ENCODE results near the gene EPHA6.

EPHA6 gene

DNA sequence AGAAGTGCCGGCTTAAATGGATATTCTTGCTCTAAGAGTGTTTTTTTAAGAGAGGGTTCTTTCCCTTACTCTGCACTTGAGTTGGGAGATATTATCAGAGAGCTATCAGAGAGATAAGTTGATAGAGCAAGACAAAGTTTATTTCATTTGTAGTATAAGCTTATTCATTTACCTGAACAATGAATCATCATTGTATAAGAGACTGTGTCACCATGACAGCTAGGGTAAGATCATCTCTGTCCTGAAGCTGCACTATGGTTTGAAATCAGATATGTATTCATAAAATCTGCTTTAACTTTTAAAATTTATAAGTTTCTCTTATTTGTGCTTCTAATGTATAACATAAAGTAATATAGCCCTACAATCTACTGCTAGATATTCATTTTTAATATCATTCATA lies 822.1 kb downstream of the EPHA6 start:
- no peak for DNase-seq (ENCODE audit: low read depth in 2 of 2)

DNA sequence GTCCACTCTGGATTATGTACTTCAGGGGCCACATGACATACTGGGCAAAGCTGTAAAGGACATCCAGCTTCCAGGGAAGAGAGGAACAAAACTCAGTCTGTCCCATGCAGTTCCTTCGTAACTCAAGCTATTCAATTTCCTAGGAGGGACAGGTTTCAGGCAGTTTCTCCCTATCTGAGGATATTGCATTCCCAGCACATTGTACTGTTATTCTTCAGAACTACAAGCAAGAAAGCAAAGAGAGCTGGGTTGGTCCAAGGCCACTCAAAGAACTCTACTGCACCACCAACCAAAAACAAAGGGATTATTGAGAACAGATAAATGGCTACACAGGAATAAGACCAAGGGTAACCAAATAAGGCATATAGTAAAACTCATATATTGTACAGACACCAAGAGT lies 832.5 kb downstream of the EPHA6 start:
- DNase-seq (ENCODE audit: low read depth in 2 of 2) = no peak

DNA sequence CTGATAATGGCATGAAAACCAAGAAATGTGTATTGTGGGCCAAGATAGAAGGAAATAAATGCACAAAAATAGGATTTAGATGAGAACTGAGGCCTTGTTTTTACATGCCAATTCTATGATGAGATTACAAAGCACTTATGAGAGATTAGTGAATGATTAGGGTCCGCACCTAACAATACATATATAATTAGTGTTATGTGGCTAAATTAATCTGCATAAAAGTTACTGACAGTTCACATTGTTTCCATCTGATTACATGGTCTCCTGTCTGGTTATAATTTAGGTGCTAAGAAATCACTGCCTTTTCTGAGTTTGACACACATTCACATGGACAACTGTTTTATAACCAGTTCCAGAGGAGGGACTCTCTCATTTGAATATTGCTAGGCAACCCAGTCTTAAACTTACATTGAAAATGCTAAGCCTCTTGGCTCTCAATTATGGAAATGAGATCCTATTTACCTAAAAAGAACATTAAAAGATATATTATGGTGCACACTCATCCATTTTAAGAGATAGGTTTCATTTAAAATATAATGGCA lies 833.1 kb downstream of the EPHA6 start:
- DNase-seq (ENCODE audit: low read depth in 2 of 2) = no peak

DNA sequence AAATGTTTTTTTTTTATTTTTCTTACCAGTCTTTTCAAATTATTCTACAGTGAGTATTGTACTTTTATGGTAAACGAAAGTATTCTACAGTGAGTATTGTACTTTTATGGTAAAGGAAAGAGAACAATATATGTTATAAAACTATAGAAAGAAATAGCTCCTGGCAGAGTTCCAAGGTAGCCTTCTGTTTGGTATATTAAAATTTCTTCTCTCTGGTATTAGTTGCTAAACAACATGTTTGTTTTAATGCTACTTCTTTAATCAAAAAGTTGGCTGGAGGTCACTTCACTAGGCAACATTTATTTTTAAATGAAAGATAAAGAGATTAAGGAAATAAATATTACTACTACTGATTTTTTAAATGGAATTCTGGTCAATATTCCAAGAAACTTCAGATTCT lies 841.6 kb downstream of the EPHA6 start:
- no peak for DNase-seq (ENCODE audit: low read depth in 2 of 2)

DNA sequence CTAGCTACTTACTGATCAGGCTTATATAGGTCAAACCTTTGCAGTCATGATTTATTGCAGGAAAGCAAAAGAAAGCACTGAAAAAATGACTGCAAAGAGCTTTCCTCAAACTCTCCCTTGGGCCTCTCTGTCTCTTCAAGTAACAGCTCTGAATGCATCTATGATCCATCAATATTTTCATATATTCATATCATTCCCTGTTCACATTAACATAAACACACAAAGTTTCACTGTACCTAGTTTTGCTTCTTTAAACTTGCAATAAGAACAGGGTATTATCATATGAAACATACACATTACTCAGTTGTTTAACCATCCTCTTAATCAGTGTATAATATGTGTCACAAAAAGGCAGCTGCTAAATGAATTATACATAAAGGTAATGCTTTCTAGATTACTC lies 842.2 kb downstream of the EPHA6 start:
- no peak for DNase-seq (ENCODE audit: low read depth in 2 of 2)

DNA sequence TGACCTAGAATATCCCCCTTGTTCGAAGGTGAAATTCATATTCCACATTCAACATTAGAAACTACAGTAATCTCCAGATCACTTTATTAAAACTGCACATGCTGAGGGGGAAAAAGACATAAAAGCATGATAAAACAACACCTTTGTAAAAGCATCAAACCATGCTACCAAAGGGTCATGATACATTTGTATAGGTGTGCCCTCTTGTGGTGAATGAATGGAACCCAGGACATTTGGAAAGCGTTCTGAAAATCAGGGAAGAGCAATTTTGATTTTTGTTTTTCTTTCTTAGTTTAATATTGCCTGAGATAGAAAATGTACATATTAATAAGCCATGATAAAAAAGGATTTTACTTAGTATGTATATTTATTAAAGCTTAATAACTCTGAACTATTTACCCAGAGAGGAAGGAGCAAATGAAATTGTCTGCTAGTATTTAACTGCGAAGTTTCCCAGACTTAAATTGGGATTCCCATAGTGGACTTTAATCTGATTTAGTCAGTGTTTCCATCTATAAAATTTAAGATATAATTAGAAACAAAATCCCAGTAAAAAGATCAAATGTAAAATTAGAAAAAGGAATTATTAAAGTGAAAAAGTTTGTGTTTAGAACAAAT lies 844.4 kb downstream of the EPHA6 start:
- no peak for DNase-seq (ENCODE audit: low read depth in 2 of 2)

DNA sequence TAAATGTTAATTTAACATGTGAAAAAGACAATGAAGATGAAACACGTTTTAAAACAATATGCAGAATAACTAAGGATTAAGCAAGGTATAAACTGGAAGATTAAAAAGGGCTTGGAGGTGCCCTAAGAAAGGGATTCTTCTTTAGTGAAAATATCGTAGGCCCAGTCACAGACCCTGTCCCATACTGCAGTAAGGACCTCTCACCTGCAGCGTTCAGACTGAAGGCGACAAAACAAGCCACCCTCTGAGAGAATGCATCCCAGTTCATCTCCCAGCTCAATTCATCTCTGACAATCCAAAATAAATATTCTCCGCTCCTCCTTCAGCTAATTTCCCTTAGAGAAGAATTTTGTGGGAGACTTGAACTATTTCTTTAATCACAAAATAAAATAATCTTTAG lies 847.9 kb downstream of the EPHA6 start:
- DNase-seq (ENCODE audit: low read depth in 2 of 2) = no peak

DNA sequence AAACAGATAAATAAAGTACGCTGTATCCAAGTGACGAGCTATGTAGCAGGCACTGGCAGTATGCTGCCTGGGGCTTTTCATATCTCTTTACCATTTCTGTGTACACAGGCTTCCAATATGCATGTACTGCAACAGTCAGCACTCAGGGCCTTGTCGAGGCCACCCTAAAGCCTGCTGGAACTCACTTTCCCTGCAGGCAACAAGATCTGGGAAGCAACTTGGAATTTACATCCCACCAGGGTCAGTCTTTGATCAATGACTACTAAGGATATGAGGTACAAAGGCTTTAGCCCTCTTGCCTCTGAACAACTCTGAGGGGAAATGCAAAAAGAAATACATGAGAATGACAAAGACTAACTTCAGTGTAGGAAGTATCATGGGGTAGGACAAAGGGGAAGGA lies 848.4 kb downstream of the EPHA6 start:
- no peak for DNase-seq (ENCODE audit: low read depth in 2 of 2)

DNA sequence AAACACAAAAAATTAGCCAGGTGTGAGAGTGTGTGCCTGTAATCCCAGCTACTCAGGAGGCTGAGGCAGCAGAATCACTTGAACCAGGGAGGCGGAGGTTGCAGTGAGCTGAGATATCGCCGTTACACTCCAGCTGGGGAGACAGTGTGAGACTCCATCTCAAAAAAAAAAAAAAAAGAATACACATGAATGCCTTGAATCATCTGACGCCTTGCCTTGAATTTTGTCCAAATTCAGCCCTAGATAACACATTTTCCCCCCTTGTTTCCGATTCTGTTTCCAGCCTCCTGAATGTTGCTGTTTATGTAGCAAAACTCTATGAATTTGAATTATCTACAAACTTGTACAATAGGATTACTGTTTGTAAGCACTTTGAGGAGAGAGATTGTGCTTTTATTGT lies 851.5 kb downstream of the EPHA6 start:
- no peak for DNase-seq (ENCODE audit: low read depth in 2 of 2)

DNA sequence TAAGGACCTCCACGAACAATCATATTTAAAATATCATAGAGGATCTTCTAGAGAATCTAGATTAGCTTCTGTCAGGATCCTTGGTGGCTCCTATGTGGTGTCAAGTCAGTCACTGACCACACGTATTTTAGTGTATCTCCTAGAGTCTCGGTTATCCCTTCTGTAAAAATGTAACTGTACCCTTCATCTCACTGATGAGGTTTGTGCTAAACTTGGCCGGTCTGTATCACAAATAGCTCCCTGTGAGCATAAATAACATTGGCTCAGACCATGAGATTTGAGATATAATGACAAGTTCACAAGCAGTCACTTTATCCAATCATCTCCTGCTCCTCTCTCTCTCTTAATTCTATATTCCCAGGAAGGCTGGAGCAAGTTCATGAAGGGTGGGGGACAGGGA lies 856.6 kb downstream of the EPHA6 start:
- DNase-seq (ENCODE audit: low read depth in 2 of 2) = no peak

DNA sequence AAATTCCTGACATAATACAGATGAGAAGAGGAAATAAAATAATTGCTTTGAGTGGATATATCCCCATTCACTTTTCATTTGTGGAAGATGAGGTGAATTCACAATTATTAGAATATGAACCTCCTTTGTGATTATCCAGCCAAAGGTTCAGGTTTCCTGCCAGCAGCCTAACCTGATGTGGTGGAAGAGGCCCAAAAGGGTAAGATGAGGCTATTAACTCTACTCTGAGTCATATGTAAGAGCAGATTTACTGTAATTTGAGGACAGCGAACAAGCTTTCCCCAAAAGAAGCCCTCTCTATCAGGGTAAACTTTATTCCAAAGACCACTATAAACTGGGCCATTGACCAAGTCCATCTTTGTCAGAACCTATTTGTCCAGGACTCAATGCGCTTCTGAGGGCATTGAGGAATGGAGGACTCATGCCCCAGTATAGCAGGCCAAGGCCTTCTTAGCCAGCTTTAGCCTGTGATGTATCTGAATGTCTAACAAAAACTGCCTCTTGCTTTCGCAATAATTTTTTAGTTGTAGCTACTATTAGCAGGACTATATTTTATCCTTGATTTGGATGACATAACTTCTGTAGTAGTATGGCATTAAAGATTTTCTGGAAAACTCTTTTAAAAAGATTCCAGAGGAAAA lies 859.1 kb downstream of the EPHA6 start:
- DNase-seq (ENCODE audit: low read depth in 2 of 2) = no peak

DNA sequence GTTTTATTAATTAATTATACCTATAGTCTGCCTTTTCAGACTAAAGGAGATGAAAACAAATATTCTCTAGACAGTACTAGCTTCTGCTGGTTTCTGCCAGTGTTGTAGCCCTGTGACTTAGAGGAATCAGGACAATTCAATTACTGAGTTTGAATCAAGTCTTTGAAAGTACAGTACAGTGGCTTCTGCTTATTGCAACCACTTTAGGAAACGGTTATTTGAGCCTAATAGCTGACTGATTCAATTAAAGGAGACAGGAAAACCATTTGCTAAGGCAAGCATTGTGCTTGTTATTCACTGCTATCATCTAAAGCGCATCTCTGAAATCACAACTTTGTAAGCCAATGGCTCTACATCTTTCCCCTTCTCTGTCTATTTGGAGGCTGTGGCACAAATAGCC lies 860.1 kb downstream of the EPHA6 start:
- no peak for DNase-seq (ENCODE audit: low read depth in 2 of 2)

DNA sequence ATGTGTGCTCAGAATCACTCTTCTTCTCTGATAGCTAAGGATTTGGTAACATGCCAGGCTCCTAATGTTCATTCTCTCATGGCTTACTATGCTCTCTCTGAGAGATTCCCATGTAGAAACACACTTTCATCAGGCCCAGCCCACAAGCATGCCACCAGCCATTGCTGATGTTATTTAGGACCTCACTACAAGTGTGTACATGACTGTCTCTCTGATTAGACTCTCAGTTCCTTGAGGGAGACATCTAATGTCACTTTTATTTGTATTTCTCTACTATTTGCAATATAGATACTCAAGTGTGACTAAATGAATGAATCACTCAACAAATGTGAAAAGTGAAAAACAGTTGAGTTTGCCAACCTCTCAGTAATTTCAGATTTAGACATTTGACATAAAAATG lies 865.8 kb downstream of the EPHA6 start:
- no peak for DNase-seq (ENCODE audit: low read depth in 2 of 2)

DNA sequence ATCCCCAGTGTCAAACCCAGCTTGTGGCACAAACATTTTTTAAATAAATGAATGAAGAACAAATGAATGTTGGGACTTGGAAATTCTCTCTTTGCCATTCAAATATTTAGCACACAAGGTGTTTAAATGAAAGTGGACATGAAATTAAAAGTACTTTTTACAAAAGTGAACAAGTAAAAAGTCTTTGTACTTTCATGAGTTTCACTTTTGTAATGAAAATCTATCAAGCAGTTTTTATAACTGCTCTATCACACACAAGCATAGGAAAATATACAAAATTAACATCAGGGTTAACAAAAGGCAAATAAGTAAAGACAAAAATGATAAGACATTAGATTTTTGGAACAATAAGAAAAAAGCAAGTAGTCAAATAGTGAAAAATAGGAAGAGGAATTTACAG lies 866.3 kb downstream of the EPHA6 start:
- DNase-seq (ENCODE audit: low read depth in 2 of 2) = no peak

DNA sequence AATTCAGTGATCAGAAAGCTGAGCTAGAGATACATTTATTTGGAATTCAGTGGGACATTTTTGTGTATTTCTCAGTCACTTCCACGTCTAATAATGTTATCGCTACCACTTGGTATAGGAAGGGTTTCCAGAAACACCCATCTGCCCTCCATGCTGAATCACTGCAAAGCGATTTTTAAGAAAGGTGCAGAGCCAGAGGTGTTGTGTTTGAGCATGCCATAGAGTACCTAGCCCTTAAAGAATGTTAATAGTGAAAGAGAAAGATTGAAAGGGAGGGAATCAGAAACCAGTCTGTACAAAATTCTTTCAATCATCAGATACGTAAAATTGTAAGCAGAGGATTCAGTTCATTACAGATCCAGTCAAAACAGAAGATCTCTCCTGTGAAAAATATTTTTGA lies 870.1 kb downstream of the EPHA6 start:
- no peak for DNase-seq (ENCODE audit: low read depth in 2 of 2)

DNA sequence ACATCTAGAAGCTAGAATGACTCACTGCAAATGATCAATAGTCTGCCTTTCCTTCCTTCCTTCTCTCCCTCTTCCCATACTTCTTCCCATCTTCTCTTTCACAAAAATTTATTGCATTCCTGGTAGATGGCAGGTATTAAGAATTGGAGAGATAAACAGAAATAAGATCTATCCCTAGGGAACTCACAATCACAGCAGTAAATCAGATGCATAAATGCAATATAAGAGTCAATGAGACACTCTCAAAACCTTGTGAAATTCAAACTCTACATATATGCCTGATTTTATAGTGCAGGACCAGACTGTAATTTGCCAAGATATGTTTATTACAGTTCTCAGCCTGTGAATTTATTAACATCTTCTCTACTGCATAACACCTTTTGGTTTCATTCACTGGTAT lies 871.9 kb downstream of the EPHA6 start:
- DNase-seq (ENCODE audit: low read depth in 2 of 2) = no peak

DNA sequence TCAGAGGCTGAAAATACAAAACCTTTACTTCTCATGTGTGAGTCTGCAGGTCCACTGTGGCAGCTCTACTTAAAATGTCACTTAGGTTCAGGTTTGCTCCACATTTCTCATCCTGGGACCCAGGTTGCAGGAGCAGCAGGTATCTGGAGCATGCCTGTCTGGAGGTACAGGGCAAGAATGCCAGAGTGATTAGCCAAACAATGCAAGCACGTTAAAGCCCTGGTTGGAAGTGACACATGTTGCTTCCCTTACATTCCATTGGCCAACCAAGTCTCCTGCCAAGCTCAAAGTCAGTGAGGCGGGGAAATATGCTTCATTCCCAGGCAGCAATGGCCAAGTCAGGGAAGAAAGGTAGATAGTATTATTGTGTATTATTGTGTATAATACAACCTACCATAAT lies 873.3 kb downstream of the EPHA6 start:
- DNase-seq (ENCODE audit: low read depth in 2 of 2) = no peak

DNA sequence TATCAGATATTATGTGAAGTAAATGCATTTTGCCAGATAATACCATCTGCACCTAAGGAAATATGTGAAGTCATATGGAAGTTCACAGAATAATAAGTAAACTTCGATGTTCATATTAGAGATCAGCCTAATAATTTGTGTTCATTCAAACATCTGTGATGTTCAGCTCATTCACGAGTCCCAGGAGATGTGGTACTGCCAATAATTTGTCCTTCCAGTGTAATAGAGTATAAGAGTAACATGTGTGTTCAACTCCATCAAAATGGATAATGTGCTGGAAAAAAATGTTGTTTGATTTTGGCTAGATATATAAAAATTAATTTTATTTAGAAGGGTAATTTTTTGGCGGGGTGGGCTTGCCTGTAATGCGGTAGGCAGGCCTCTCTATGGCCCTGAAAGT lies 874.7 kb downstream of the EPHA6 start:
- no peak for DNase-seq (ENCODE audit: low read depth in 2 of 2)

DNA sequence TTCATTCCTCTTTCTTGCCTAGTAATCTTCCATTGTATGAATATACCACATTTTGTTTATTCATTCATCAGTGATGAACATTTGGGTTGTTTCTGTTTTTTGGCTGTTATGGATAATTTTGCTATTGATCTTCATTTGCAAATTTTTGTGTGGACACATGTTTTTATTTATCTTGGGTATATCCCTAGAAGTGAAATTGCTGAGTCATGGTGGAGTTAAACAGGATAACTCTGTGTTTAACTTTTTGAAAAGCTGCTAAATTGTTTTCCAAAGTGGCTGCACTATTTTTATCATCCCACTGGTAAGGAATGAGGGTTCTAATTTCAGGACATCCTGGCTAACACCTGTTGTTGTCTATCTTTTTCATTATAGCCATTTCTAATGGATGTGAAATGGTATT lies 875.6 kb downstream of the EPHA6 start:
- DNase-seq (ENCODE audit: low read depth in 2 of 2) = no peak

DNA sequence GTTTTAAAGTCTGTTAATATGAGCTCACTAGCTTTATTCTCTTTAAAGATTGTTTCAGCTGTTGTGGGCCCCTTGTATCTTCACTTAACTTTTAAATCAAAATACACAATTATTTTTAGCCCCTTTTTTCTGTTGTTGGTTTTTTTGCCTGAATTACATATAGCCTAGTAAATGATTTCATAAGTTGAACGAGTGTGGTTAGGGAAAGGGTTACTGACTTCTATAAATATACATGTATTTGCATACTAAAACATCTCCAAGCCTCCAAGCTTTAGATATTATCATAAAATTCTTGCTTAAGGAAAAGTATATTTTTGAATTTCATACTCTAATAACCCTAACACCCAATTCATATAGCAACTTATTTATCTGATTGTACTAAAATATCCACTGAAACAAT lies 877.0 kb downstream of the EPHA6 start:
- no peak for DNase-seq (ENCODE audit: low read depth in 2 of 2)

DNA sequence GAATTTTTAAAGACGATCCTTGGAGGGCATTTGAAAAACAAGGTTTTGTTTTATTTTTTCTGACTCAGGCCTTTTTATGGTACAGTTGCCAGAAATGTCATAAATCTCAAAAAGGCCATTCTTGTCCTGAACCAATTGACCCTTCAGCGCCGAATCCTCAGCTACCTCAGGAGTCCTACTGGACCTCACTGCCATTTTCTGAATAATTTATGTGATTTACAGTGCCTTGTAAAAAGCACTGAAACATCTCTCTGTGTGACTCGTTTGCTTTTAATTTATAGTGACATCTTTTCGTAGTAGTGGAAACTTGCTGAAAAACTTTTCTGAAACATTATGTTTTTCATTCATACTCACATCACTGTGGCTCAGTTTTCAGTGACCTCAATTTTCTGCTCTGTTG lies 878.0 kb downstream of the EPHA6 start:
- DNase-seq (ENCODE audit: low read depth in 2 of 2) = no peak

DNA sequence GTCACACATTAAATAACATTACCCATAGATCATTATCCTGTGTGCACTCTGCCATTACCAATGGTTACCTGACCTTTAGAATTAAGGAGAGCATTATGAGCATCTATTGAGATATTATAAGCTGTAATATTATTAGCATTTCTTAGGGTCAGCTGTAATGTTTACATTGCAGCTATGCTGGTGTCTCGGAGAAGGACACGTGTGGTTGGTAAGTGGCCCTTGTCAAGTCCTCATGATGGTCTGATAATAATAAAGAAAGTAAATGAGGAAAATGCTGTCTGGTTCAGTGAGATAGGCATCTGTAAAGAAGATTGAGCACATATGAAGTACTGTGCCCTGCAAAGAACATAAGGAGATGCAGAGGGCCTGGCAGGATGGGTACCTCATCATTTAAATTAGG lies 878.4 kb downstream of the EPHA6 start:
- DNase-seq (ENCODE audit: low read depth in 2 of 2) = no peak

DNA sequence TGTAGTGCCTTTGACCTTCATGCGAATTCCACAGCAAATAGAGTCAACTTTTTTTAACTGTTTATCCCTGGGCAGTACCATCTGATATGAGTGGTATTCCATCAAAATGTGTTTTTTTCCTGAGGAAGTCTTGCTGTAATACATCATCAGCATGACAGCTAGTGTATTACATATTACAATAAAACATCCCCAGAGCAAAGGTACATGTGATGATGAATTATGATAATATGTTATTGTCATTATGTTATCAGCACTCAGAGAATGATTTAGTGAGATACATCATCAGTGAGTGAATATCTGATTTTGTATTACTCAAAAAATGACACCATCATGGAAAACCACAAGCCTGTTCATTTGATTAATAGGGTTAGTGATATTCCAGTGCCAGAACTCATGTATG lies 880.5 kb downstream of the EPHA6 start:
- no peak for DNase-seq (ENCODE audit: low read depth in 2 of 2)

DNA sequence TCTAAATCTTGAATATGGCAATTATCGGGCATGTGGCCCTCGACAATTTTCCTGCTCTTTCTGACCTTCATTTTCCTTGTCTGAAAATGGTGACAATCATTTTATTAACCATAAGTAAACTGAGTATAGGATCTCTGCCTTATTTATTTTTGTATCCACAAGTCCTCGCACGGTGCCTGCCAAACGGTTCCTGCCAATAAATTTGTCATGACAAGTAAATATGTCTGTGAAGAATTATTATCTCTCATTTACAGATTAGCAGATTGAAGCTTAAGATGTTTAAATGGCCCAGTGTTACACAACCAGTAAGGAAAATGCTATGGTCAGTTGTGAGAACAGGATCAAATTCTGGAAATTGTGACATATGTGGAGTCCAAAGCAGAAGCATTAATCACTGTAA lies 884.3 kb downstream of the EPHA6 start:
- no peak for DNase-seq (ENCODE audit: low read depth in 2 of 2)
